B cell (primary cell): Measurements from ENCODE around the gene CTAGE4. TPM values are rescaled to one million over a fixed set of nuclear protein-coding genes. Genes with fewer than 3 reads are reported as not detected.
"Not testable (repeated sequence)": the region's sequence is repeated elsewhere in the genome, so short reads cannot be mapped to it uniquely, and the experiment has no call there.

Source experiments
- ATAC-seq: fragments of 200-7000 bp; cut with Tn5 transposase; one replicate; pipeline ENCODE4 v1.10.0; 2021; ENCODE audit warnings: low read depth, mild to moderate bottlenecking, moderate number of reproducible peaks, moderate library complexity
- CTCF ChIA-PET: fragments of 350-600 bp; sonication (Branson Sonifier 250); formaldehyde crosslinking; loops from one replicate; lab custom pipeline; 2021; ENCODE audit warnings: antibody characterized with exemption, inconsistent platforms; lab: Charles Lee
- POLR2A ChIA-PET: fragments of 350-600 bp; sonication (Branson Sonifier 250); formaldehyde crosslinking; loops from one replicate; lab custom pipeline; 2021; ENCODE audit warnings: antibody characterized with exemption; lab: Charles Lee
- DNase-seq: peaks from one replicate; pipeline ENCODE4 v3.0.0; 2013
- H2AFZ ChIP-seq: 2 replicates; pipeline ENCODE4 v1.6.1; 2012; ENCODE audit warnings: mild to moderate bottlenecking, low read depth, low read length; ENCODE audit not compliant: insufficient read depth, poor library complexity, severe bottlenecking
- H3K27ac ChIP-seq, 2 donors: 1 replicate in 1 of 2; 2 replicates in 1 of 2; pipeline ENCODE4 v1.5.1; 2012 to 2013; ENCODE audit warnings: low read length in 2 of 2, mild to moderate bottlenecking in 2 of 2, moderate library complexity in 1 of 2
- H3K27me3 ChIP-seq, 4 experiments: fragments of 200-600 bp in 1 of 4; sonication (generic) in 1 of 4; replicated peaks in 1 of 4; 1 replicate in 2 of 4; 2 replicates in 2 of 4; pipeline versions ENCODE4 v1.6.1 to v1.7.0; 2013 to 2016; ENCODE audit warnings: low read length in 3 of 4, mild to moderate bottlenecking in 2 of 4, mixed read lengths in 1 of 4, moderate library complexity in 1 of 4; ENCODE audit not compliant: insufficient read depth in 4 of 4, control insufficient read depth in 3 of 4; ENCODE audit errors: control extremely low read depth in 1 of 4
- H3K36me3 ChIP-seq, 2 experiments: replicated peaks in 1 of 2; 1 replicate in 1 of 2; 2 replicates in 1 of 2; pipeline versions ENCODE4 v1.6.1 to v1.7.1; 2013; ENCODE audit warnings: low read length in 1 of 2; ENCODE audit not compliant: insufficient read depth in 2 of 2, control insufficient read depth in 1 of 2; ENCODE audit errors: control extremely low read depth in 1 of 2, extremely low read depth in 1 of 2
- H3K4me1 ChIP-seq, 2 donors: fragments of 200-600 bp in 1 of 2; sonication (generic) in 1 of 2; 1 replicate in 1 of 2; 2 replicates in 1 of 2; pipeline versions ENCODE4 v1.5.1 to v1.6.1; 2013 to 2017; ENCODE audit warnings: low read length in 2 of 2; ENCODE audit not compliant: control insufficient read depth in 2 of 2, insufficient read depth in 2 of 2
- H3K4me2 ChIP-seq: replicated peaks from 2 replicates; pipeline ENCODE3; 2012; ENCODE audit warnings: mild to moderate bottlenecking, low read depth, low read length; ENCODE audit not compliant: poor library complexity, severe bottlenecking
- H3K4me3 ChIP-seq, 5 experiments: fragments of 200-600 bp in 1 of 5; sonication (generic) in 1 of 5; 1 replicate in 3 of 5; 2 replicates in 2 of 5; pipeline versions ENCODE4 v1.5.1 to v1.7.0; 2011 to 2016; ENCODE audit warnings: low read length in 4 of 5, mild to moderate bottlenecking in 4 of 5, low read depth in 2 of 5, control low read depth in 1 of 5, moderate library complexity in 1 of 5; ENCODE audit not compliant: insufficient read depth in 1 of 5; ENCODE audit errors: control extremely low read depth in 1 of 5, extremely low read depth in 1 of 5
- H3K79me2 ChIP-seq: fragments of 200-600 bp; sonication (generic); one replicate; pipeline ENCODE4 v1.6.0; 2016; ENCODE audit warnings: low read length; ENCODE audit not compliant: control insufficient read depth, insufficient read depth
- H3K9ac ChIP-seq: fragments of 200-600 bp; sonication (generic); 2 replicates; pipeline ENCODE4 v1.6.1; 2017; ENCODE audit warnings: mild to moderate bottlenecking, low read length, moderate library complexity
- H3K9me3 ChIP-seq, 3 donors: one replicate each; pipeline versions ENCODE4 v1.6.1 to v1.7.1; 2013; ENCODE audit warnings: low read length in 2 of 3; ENCODE audit not compliant: control insufficient read depth in 2 of 3, insufficient read depth in 1 of 3; ENCODE audit errors: control extremely low read depth in 1 of 3
- H4K20me1 ChIP-seq: 2 replicates; pipeline ENCODE4 v1.6.0; 2012; ENCODE audit warnings: mild to moderate bottlenecking, low read length; ENCODE audit not compliant: insufficient read depth, control insufficient read depth, poor library complexity, severe bottlenecking
- H3K27ac Mint-ChIP-seq: one replicate; pipeline ENCODE4 v1.8.0; 2021; ENCODE audit warnings: mixed read lengths
- H3K27me3 Mint-ChIP-seq: one replicate; pipeline ENCODE4 v1.8.0; 2021; ENCODE audit warnings: mixed read lengths
- H3K4me1 Mint-ChIP-seq: one replicate; pipeline ENCODE4 v1.8.0; 2021; ENCODE audit warnings: mixed read lengths
- H3K4me3 Mint-ChIP-seq: one replicate; pipeline ENCODE4 v1.8.0; 2021; ENCODE audit warnings: mixed read lengths
- H3K9me3 Mint-ChIP-seq: one replicate; pipeline ENCODE4 v1.8.0; 2022; ENCODE audit warnings: mixed read lengths; ENCODE audit not compliant: insufficient read depth
- EZH2 ChIP-seq: IDR thresholded peaks from 2 replicates; pipeline ENCODE4 v1.6.1; 2012; ENCODE audit warnings: borderline replicate concordance, low read depth, mild to moderate bottlenecking, moderate library complexity, low read length; ENCODE audit not compliant: insufficient read depth, poor library complexity, severe bottlenecking
- WGBS: methylation state at CpG from one replicate; pipeline ENCODE4 v1.1.5; 2013; ENCODE audit warnings: missing lambda C conversion rate; ENCODE audit not compliant: insufficient coverage; 5-methylcytosine and 5-hydroxymethylcytosine counted together
- intact Hi-C: fragments of 100-400 bp; cut with micrococcal nuclease; formaldehyde crosslinking; loops from one replicate; pipeline ENCODE4 v1.10.0; 2022
- polyA minus RNA-seq: library from RNA; depleted of rRNA, polyadenylated mRNA; stranded (reverse); fragments of >200 nt; gene quantifications from 2 replicates; pipeline ENCODE4 v1.2.3, GENCODE V29; 2012
- polyA plus RNA-seq: library from polyadenylated mRNA; depleted of rRNA; stranded (reverse); fragments of >200 nt; gene quantifications from 2 replicates; pipeline ENCODE4 v1.2.3, GENCODE V29; 2012
- total RNA-seq, 2 donors: library from RNA; stranded (reverse); fragments of 120-200 nt in 1 of 2; gene quantifications; 1 replicate in 1 of 2; 2 replicates in 1 of 2; pipeline versions ENCODE4 v1.2.3 to v1.2.4, GENCODE V29; 2013 to 2022
- TF ChIP-seq, protein P1 (sequence below): fragments of 200-600 bp; IDR thresholded peaks from one replicate; pipeline ENCODE4 v1.8.0; 2022; ENCODE audit warnings: antibody characterized with exemption, mild to moderate bottlenecking

CTAGE4 gene, protein sequence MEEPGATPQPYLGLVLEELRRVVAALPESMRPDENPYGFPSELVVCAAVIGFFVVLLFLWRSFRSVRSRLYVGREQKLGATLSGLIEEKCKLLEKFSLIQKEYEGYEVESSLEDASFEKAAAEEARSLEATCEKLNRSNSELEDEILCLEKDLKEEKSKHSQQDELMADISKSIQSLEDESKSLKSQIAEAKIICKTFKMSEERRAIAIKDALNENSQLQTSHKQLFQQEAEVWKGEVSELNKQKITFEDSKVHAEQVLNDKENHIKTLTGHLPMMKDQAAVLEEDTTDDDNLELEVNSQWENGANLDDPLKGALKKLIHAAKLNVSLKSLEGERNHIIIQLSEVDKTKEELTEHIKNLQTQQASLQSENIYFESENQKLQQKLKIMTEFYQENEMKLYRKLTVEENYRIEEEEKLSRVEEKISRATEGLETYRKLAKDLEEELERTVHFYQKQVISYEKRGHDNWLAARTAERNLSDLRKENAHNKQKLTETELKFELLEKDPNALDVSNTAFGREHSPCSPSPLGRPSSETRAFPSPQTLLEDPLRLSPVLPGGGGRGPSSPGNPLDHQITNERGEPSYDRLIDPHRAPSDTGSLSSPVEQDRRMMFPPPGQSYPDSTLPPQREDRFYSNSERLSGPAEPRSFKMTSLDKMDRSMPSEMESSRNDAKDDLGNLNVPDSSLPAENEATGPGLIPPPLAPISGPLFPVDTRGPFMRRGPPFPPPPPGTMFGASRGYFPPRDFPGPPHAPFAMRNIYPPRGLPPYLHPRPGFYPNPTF
- total RNA-seq (not detected in 2 replicates), polyA plus RNA-seq (0.09 and 0.12 TPM in 2 replicates), polyA minus RNA-seq (0.78 TPM in 1 of 2 replicates, not detected in the other)
- total RNA-seq (2013) = 3.7 TPM

DNA sequence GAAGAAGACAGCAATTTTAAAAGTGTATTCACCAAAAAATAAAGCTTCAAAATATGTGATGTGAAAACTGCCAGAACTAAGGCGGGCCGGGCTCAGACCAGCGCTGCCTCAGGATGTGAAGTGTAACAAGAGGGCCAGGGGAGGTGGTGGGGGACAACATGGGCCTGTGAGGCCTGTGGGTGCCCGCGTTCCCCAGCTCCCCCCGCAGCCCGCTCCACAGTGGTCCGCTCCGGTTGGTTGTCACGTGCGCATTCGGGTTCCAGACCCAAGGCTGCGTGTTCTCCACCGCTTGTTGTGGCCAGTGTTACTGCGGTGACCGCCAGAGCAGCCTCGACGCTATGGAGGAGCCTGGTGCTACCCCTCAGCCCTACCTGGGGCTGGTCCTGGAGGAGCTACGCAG lies at the start of gene CTAGE4:
CTAGE4 (plus strand) TSS at position 301 of the 400 bp plus-strand sequence; CDS start at position 339, 38 bp downstream.
- H3K27me3 Mint-ChIP-seq, intact Hi-C loops, H3K4me3 Mint-ChIP-seq: not testable (repeated sequence)

DNA sequence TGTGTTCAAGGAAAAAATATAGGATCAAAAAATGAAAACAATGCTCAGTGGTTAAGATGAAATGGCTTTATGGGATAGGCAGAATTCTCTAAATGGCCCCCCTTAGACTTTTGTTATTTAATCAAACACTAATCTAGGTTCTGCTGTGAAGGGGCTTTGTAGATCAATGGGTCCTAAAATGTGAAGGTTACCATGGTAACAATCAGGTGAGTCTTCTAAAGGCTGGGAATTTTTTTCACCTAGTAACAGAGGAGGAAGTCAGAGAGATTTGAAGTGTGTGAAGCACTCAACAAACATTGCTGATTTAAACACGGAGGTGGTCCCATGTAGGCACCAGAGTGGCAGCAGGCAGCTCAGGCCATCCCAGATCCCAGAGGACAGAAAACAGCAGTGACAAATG lies 49.1 kb upstream of the CTAGE4 start:
- Histone ChIP-seq H3K9ac (no peak overlapping the region), H3K9me3 (no peaks in the 10 kb centered on the region), H4K20me1 (no peaks in the 10 kb centered on the region), H3K36me3 (no peaks in the 10 kb centered on the region), H2AFZ (no peak overlapping the region), H3K4me3 (no peak overlapping the region), H3K4me2 (no peak overlapping the region), H3K27me3 (peaks cover 0 to 2% (median 0%) of the 10 kb centered on the region in 4 experiments), H3K4me1 (no peaks in the 10 kb centered on the region), H3K27ac (no peak overlapping the region), H3K79me2 (no peaks in the 10 kb centered on the region)
- ChIA-PET POLR2A (no interaction called here), CTCF (no interaction called here)
- ATAC-seq (no peak), DNase-seq (no peak)
- Mint-ChIP-seq H3K27ac (no peak overlapping the region), H3K4me1 (no peaks in the 10 kb centered on the region), H3K9me3 (no peaks in the 10 kb centered on the region), H3K4me3 (no peak overlapping the region), H3K27me3 (peaks cover 10% of the 10 kb centered on the region)
- WGBS = 100% methylated on average over 1 of the region's 1 CpG
- TF ChIP-seq EZH2 = no peak
- TF ChIP-seq, protein P1, sequence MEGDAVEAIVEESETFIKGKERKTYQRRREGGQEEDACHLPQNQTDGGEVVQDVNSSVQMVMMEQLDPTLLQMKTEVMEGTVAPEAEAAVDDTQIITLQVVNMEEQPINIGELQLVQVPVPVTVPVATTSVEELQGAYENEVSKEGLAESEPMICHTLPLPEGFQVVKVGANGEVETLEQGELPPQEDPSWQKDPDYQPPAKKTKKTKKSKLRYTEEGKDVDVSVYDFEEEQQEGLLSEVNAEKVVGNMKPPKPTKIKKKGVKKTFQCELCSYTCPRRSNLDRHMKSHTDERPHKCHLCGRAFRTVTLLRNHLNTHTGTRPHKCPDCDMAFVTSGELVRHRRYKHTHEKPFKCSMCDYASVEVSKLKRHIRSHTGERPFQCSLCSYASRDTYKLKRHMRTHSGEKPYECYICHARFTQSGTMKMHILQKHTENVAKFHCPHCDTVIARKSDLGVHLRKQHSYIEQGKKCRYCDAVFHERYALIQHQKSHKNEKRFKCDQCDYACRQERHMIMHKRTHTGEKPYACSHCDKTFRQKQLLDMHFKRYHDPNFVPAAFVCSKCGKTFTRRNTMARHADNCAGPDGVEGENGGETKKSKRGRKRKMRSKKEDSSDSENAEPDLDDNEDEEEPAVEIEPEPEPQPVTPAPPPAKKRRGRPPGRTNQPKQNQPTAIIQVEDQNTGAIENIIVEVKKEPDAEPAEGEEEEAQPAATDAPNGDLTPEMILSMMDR = no peak
- intact Hi-C loops = no loop called here

More for the DNA sequence above, at the start of gene CTAGE4:
- H3K9me3 Mint-ChIP-seq, H3K27me3 ChIP-seq, H3K4me1 Mint-ChIP-seq, H3K27ac Mint-ChIP-seq, DNase-seq, H4K20me1 ChIP-seq, H3K36me3 ChIP-seq, H3K4me1 ChIP-seq, H3K9ac ChIP-seq, H3K9me3 ChIP-seq, H3K4me3 ChIP-seq, H3K79me2 ChIP-seq, H3K27ac ChIP-seq, H3K4me2 ChIP-seq, POLR2A ChIA-PET, ATAC-seq, H2AFZ ChIP-seq, CTCF ChIA-PET: not testable (repeated sequence)
- no CpG with 5 or more reads among the region's 19 CpGs for WGBS
